Spleen (tissue), 11 donors: Measurements from ENCODE around the gene ALMS1. TPM values are rescaled to one million over a fixed set of nuclear protein-coding genes. Genes with fewer than 3 reads are reported as not detected.

Experiments
- DNase-seq: peaks from one replicate; pipeline ENCODE4 v3.0.0-alpha.2; 2020
- H3K27ac ChIP-seq, 8 donors: fragments of 200-600 bp; sonication (generic) in 7 of 8; 1 replicate in 4 of 8; 2 replicates in 4 of 8; pipeline versions ENCODE4 v1.5.0 to v1.8.0; 2016 to 2021; ENCODE audit warnings: inconsistent platforms in 4 of 8, mild to moderate bottlenecking in 4 of 8, moderate library complexity in 1 of 8
- H3K27me3 ChIP-seq, 7 donors: fragments of 200-600 bp; sonication (generic) in 6 of 7; replicated peaks in 1 of 7; 1 replicate in 4 of 7; 2 replicates in 3 of 7; pipeline versions ENCODE4 v1.5.0 to v1.8.0; 2016 to 2021; ENCODE audit warnings: inconsistent platforms in 3 of 7, mild to moderate bottlenecking in 1 of 7
- H3K36me3 ChIP-seq, 6 donors: fragments of 200-600 bp; sonication (generic) in 5 of 6; 1 replicate in 4 of 6; 2 replicates in 2 of 6; pipeline versions ENCODE4 v1.5.0 to v1.8.0; 2016 to 2021; ENCODE audit warnings: inconsistent platforms in 2 of 6
- H3K4me1 ChIP-seq, 6 donors: fragments of 200-600 bp; sonication (generic) in 5 of 6; 1 replicate in 3 of 6; 2 replicates in 3 of 6; pipeline versions ENCODE4 v1.5.0 to v1.8.0; 2016 to 2021; ENCODE audit warnings: inconsistent platforms in 3 of 6
- H3K4me3 ChIP-seq, 8 donors: fragments of 200-600 bp; sonication (generic) in 7 of 8; 1 replicate in 4 of 8; 2 replicates in 4 of 8; pipeline versions ENCODE4 v1.5.0 to v1.8.0; 2016 to 2021; ENCODE audit warnings: inconsistent platforms in 4 of 8, mild to moderate bottlenecking in 4 of 8, moderate library complexity in 2 of 8
- H3K9me3 ChIP-seq, 8 donors: fragments of 200-600 bp; sonication (generic) in 7 of 8; 1 replicate in 4 of 8; 2 replicates in 4 of 8; pipeline versions ENCODE4 v1.5.0 to v1.8.0; 2016 to 2021; ENCODE audit warnings: inconsistent platforms in 4 of 8
- POLR2A ChIP-seq, 3 donors: fragments of 450-650 bp; IDR thresholded peaks; one replicate each; pipeline ENCODE4 v1.5.1; 2017; ENCODE audit warnings: antibody characterized with exemption in 3 of 3, mild to moderate bottlenecking in 1 of 3
- POLR2AphosphoS5 ChIP-seq, 3 donors: sonication (generic); formaldehyde crosslinking; IDR thresholded peaks; one replicate each; pipeline ENCODE4 v1.5.1; 2017; ENCODE audit warnings: antibody characterized with exemption in 3 of 3
- WGBS, 5 donors: extraction: QIAGEN DNeasy Blood & Tissue Kit in 3 of 5; methylation state at CpG; one replicate each; pipeline versions ENCODE4 v1.1.5 to v1.1.7; 2013 to 2018; 5-methylcytosine and 5-hydroxymethylcytosine counted together
- intact Hi-C: fragments of 100-400 bp; cut with DNase I; formaldehyde crosslinking; loops from one replicate; pipeline ENCODE4 v1.15.0; 2023; ENCODE audit warnings: low total_unique reads
- polyA plus RNA-seq, 3 donors: library from polyadenylated mRNA; stranded (reverse); fragments of 200-250 nt; gene quantifications; one replicate each; pipeline ENCODE4 v1.2.1, GENCODE V29; 2013
- total RNA-seq, 7 donors: library from RNA; depleted of rRNA in 3 of 7; stranded (reverse); fragments of >200 nt in 3 of 7; fragmentation: NEBNext Ultra II Directional in 4 of 7; extraction: Animal tissue kit (Norgen Biotek cat#: 25700) in 4 of 7; gene quantifications; one replicate each; pipeline versions ENCODE4 v1.1.0 to v1.2.1, GENCODE V29; 2016 to 2021
- TF ChIP-seq, protein P1 (sequence below), 11 experiments: fragments of 200-600 bp in 7 of 11; fragments of 450-650 bp in 4 of 11; sonication (generic) in 4 of 11; IDR thresholded peaks in 8 of 11; conservative IDR thresholded peaks in 3 of 11; 1 replicate in 7 of 11; 2 replicates in 4 of 11; pipeline versions ENCODE4 v1.4.0 to v1.8.0; 2016 to 2021; ENCODE audit warnings: antibody characterized with exemption in 11 of 11, inconsistent platforms in 4 of 11, mild to moderate bottlenecking in 1 of 11
- donor health status: healthy with polysubstance abuse.
- donor health status: DM: no; HTN: no; CAD: no; lungs with moderate emphysema.
- donor health status: DM: no; HTN: no; CAD: no.
- donor health status: Bipolar disorder and iron deficiency.
- donor health status: healthy.
- donor health status: DM: no; HTN: no; CAD: no.
- donor health status: DM: yes; HTN: yes; CAD: no.

Gene ALMS1
- total and polyA plus RNA-seq, 10 donors, result 3.8 to 34.2 (median 17.7) TPM

- Histone ChIP-seq H3K27me3 (peaks cover 0 to 9% (median 0%) of the 10 kb centered on the region in 7 donors), H3K4me1 (peaks cover 0 to 30% (median 17%) of the 10 kb centered on the region in 6 donors), H3K27ac (peak overlapping the region; percentile 72 to 97 (median 90)), H3K36me3 (no peaks in the 10 kb centered on the region), H3K9me3 (no peaks in the 10 kb centered on the region), H3K4me3 (peak overlapping the region; percentile 66 to 90 (median 83))
- TF ChIP-seq POLR2AphosphoS5 (IDR thresholded peaks at IDR 0.05) (no peak), POLR2A (IDR thresholded peaks at IDR 0.05) (no peak)
- TF ChIP-seq, protein P1, sequence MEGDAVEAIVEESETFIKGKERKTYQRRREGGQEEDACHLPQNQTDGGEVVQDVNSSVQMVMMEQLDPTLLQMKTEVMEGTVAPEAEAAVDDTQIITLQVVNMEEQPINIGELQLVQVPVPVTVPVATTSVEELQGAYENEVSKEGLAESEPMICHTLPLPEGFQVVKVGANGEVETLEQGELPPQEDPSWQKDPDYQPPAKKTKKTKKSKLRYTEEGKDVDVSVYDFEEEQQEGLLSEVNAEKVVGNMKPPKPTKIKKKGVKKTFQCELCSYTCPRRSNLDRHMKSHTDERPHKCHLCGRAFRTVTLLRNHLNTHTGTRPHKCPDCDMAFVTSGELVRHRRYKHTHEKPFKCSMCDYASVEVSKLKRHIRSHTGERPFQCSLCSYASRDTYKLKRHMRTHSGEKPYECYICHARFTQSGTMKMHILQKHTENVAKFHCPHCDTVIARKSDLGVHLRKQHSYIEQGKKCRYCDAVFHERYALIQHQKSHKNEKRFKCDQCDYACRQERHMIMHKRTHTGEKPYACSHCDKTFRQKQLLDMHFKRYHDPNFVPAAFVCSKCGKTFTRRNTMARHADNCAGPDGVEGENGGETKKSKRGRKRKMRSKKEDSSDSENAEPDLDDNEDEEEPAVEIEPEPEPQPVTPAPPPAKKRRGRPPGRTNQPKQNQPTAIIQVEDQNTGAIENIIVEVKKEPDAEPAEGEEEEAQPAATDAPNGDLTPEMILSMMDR (IDR thresholded peaks at IDR 0.05 in 8 of 11, conservative IDR thresholded peaks at IDR 0.05 in 3 of 11), result no peak
- DNase-seq, result no peak
- intact Hi-C loops, result loop anchor here (10.0 kb wide), 1 partner anchor 100 kb away; the partner anchor contains the start of gene FBXO41
- WGBS, 5 donors, result 3 to 8% (median 7%) methylated on average over 9 of the region's 9 CpGs
Observed at GRCh38 chr2:73385123-73385503, 523 bp upstream of the ALMS1 start.

- H3K9me3 ChIP-seq, result no peaks in the 10 kb centered on the region
- peaks cover 0 to 30% (median 17%) of the 10 kb centered on the region in 6 donors for H3K4me1 ChIP-seq
- H3K4me3 ChIP-seq, result peak overlapping the region; percentile 66 to 90 (median 83)
- 0 to 1% (median 0%) methylated on average over 21 to 24 of the region's 24 CpGs for WGBS, 5 donors
- no peaks in the 10 kb centered on the region for H3K27me3 ChIP-seq
- H3K36me3 ChIP-seq, result no peaks in the 10 kb centered on the region
- intact Hi-C loops, result loop anchor here (10.0 kb wide), 1 partner anchor 102 kb away; the partner anchor contains the start of gene FBXO41
- H3K27ac ChIP-seq, result peak overlapping the region; percentile 76 to 97 (median 90)
- TF ChIP-seq POLR2AphosphoS5 (IDR thresholded peaks at IDR 0.05) (no peak), POLR2A (IDR thresholded peaks at IDR 0.05) (no peak)
- TF ChIP-seq, protein P1 (IDR thresholded peaks at IDR 0.05 in 8 of 11, conservative IDR thresholded peaks at IDR 0.05 in 3 of 11), result no peak
- DNase-seq, result no peak
Observed at GRCh38 chr2:73386342-73386868, 769 bp downstream of the ALMS1 start.

DNA sequence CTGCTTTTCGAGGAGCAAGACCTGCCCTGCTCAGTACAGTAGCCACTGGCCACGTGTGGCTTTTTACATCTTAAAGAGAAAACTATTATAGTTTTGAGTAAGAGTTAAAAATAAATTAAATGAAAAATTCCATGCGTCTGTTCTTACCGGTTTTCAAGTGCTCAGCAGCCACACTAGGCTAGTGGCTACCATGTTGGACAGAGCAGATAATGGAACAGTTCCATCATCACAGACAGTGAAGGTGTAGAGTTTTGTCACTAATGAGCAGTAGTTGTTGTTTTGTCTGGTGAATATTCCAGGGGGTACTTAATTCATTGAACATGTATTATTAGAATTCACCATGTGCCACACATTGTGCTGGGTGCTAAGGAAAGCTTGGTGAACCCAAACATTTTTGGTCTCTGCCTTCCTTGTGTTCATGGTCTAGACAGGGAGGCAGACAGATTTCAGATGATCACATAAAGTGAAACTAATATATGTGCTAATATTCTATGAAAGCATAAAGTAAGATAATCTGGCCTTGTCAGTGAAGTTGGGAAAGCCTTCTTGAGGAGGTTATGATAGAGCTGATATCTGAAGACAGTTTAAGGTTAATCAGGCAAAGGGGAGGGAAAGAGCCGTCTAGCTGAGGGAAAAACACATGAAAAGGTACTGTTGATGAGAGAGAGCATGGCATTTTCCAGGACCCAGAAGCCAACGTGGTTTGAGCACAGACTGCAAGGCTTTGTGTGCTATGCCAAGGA is 1.4 kb downstream of the ALMS1 start:
- TF ChIP-seq POLR2A (IDR thresholded peaks at IDR 0.05) (no peak), POLR2AphosphoS5 (IDR thresholded peaks at IDR 0.05) (no peak)
- TF ChIP-seq, protein P1 (IDR thresholded peaks at IDR 0.05 in 8 of 11, conservative IDR thresholded peaks at IDR 0.05 in 3 of 11), result no peak
- intact Hi-C loops, result loop anchor here (10.0 kb wide), 1 partner anchor 102 kb away; the partner anchor contains the start of gene FBXO41
- Histone ChIP-seq H3K36me3 (no peaks in the 10 kb centered on the region), H3K9me3 (no peaks in the 10 kb centered on the region), H3K27me3 (no peaks in the 10 kb centered on the region), H3K4me1 (peaks cover 0 to 30% (median 17%) of the 10 kb centered on the region in 6 donors), H3K4me3 (peak overlapping the region in 7 of 8 donors; percentile 66 to 90 (median 86)), H3K27ac (peak overlapping the region in 6 of 8 donors; percentile 89 to 97 (median 92))
- no peak for DNase-seq
- 36 to 41% (median 39%) methylated on average over 6 of the region's 6 CpGs for WGBS, 5 donors
